Thoracic aorta (tissue), 2 donors: Measurements from ENCODE around the gene NOBOX. TPM values are rescaled to one million over a fixed set of nuclear protein-coding genes. Genes with fewer than 3 reads are reported as not detected.

Source experiments
- ATAC-seq: fragments of 150-250 bp; one replicate; pipeline ENCODE4 v1.8.0; 2017; ENCODE audit warnings: low read depth; ENCODE audit not compliant: insufficient number of reproducible peaks, low FRiP score
- DNase-seq: peaks from one replicate; pipeline ENCODE4 v3.0.0-alpha.2; 2020; ENCODE audit warnings: low spot score
- H3K27ac ChIP-seq, 2 donors: fragments of 200-600 bp; sonication (generic); 1 replicate in 1 of 2; 2 replicates in 1 of 2; pipeline ENCODE4 v1.5.1; 2016; ENCODE audit warnings: mild to moderate bottlenecking in 2 of 2, moderate library complexity in 2 of 2
- H3K27me3 ChIP-seq: fragments of 200-600 bp; sonication (generic); replicated peaks from 2 replicates; pipeline ENCODE4 v1.6.0; 2016; ENCODE audit warnings: mild to moderate bottlenecking; ENCODE audit not compliant: insufficient read depth
- H3K36me3 ChIP-seq: fragments of 200-600 bp; sonication (generic); one replicate; pipeline ENCODE4 v1.5.1; 2016
- H3K4me1 ChIP-seq, 2 donors: fragments of 200-600 bp; sonication (generic); 1 replicate in 1 of 2; 2 replicates in 1 of 2; pipeline versions ENCODE4 v1.5.1 to v1.6.0; 2016; ENCODE audit warnings: low read depth in 2 of 2, mild to moderate bottlenecking in 1 of 2; ENCODE audit not compliant: control insufficient read depth in 1 of 2
- H3K4me3 ChIP-seq: fragments of 200-600 bp; sonication (generic); 2 replicates; pipeline ENCODE4 v1.5.1; 2016; ENCODE audit warnings: mild to moderate bottlenecking
- H3K9me3 ChIP-seq: fragments of 200-600 bp; sonication (generic); 2 replicates; pipeline ENCODE4 v1.5.1; 2016
- CTCF ChIP-seq: fragments of 200-600 bp; sonication (generic); IDR thresholded peaks from one replicate; pipeline ENCODE4 v1.5.1; 2019; ENCODE audit warnings: antibody characterized with exemption
- total RNA-seq, 2 donors: library from RNA; depleted of rRNA; stranded (reverse); fragments of >200 nt; gene quantifications; one replicate each; pipeline versions ENCODE4 v1.1.0 to v1.2.3, GENCODE V29; 2016

NOBOX gene
- total RNA-seq, 2 donors from 2014 or later = not detected

- ATAC-seq = no peak
- no peak overlapping the region for H3K27ac ChIP-seq
These were observed 12.4 kb upstream of the NOBOX start for GRCh38 chr7:144415858-144416257.

GRCh38 chr7:144414815-144415214 lies 11.3 kb upstream of the NOBOX start:
- no peaks in the 10 kb centered on the region for H3K27me3 ChIP-seq
- DNase-seq = no peak
- H3K9me3 ChIP-seq = no peaks in the 10 kb centered on the region
- H3K36me3 ChIP-seq = no peaks in the 10 kb centered on the region
- no peak overlapping the region for H3K4me3 ChIP-seq
- no peak for TF ChIP-seq CTCF
- no peak for ATAC-seq
- no peak overlapping the region for H3K27ac ChIP-seq
- no peaks in the 10 kb centered on the region for H3K4me1 ChIP-seq

More at GRCh38 chr7:144415858-144416257, 12.4 kb upstream of the NOBOX start:
- Histone ChIP-seq H3K27me3 (no peaks in the 10 kb centered on the region), H3K9me3 (no peaks in the 10 kb centered on the region), H3K36me3 (no peaks in the 10 kb centered on the region), H3K4me1 (no peaks in the 10 kb centered on the region), H3K4me3 (no peak overlapping the region)
- TF ChIP-seq CTCF = no peak
- no peak for DNase-seq

- Histone ChIP-seq H3K4me3 (no peak overlapping the region), H3K27me3 (no peaks in the 10 kb centered on the region), H3K9me3 (no peaks in the 10 kb centered on the region), H3K36me3 (no peaks in the 10 kb centered on the region), H3K27ac (no peak overlapping the region), H3K4me1 (no peaks in the 10 kb centered on the region)
- no peak for TF ChIP-seq CTCF
- ATAC-seq (no peak), DNase-seq (no peak)
These were observed 6.9 kb upstream of the NOBOX start for GRCh38 chr7:144410441-144410840.

- no peak for TF ChIP-seq CTCF
- no peak for ATAC-seq
- no peak overlapping the region for H3K27ac ChIP-seq
These were observed 4.6 kb upstream of the NOBOX start for GRCh38 chr7:144408121-144408520.

GRCh38 chr7:144407266-144407931 lies 3.9 kb upstream of the NOBOX start:
- TF ChIP-seq CTCF = no peak
- H3K27ac ChIP-seq = no peak overlapping the region
- no peaks in the 10 kb centered on the region for H3K36me3 ChIP-seq
- no peaks in the 10 kb centered on the region for H3K27me3 ChIP-seq
- DNase-seq (no peak), ATAC-seq (no peak)
- H3K4me1 ChIP-seq = no peaks in the 10 kb centered on the region
- H3K9me3 ChIP-seq = no peaks in the 10 kb centered on the region
- H3K4me3 ChIP-seq = no peak overlapping the region

More at GRCh38 chr7:144408121-144408520, 4.6 kb upstream of the NOBOX start:
- H3K9me3 ChIP-seq = no peaks in the 10 kb centered on the region
- H3K4me3 ChIP-seq = no peak overlapping the region
- H3K4me1 ChIP-seq = no peaks in the 10 kb centered on the region
- DNase-seq = no peak
- H3K27me3 ChIP-seq = no peaks in the 10 kb centered on the region
- no peaks in the 10 kb centered on the region for H3K36me3 ChIP-seq
